A673 (cell line): Measurements from ENCODE around the gene KIAA1328. TPM values are rescaled to one million over a fixed set of nuclear protein-coding genes. Genes with fewer than 3 reads are reported as not detected.

ENCODE experiments used
- BruUV-seq: library from RNA; stranded (reverse); fragments of 400-500 nt; replicated peaks from 2 replicates; lab custom pipeline; 2021; lab: Mats Ljungman, UMichigan
- CTCF ChIA-PET: fragments of 300-600 bp; sonication (Branson Sonifier 250); formaldehyde crosslinking; loops from one replicate; lab custom pipeline; 2022; ENCODE audit warnings: antibody characterized with exemption; lab: Charles Lee
- POLR2A ChIA-PET: fragments of 300-600 bp; sonication (Branson Sonifier 250); formaldehyde crosslinking; loops from one replicate; lab custom pipeline; 2022; ENCODE audit warnings: antibody characterized with exemption; ENCODE audit not compliant: low non-redundant PET; lab: Charles Lee
- DNase-seq: peaks from one replicate; pipeline ENCODE4 v3.0.0-alpha.2; 2015; ENCODE audit warnings: low spot score
- H3K27ac ChIP-seq: fragments of 200-600 bp; sonication (generic); 2 replicates; pipeline ENCODE4 v1.5.1; 2016; ENCODE audit warnings: mixed run types, low read depth, mild to moderate bottlenecking, mixed read lengths, antibody characterized with exemption, low read length; ENCODE audit not compliant: poor library complexity, severe bottlenecking
- H3K27me3 ChIP-seq: fragments of 200-600 bp; sonication (generic); replicated peaks from 2 replicates; pipeline ENCODE4 v1.6.1; 2017; ENCODE audit warnings: mixed run types, low read depth, mild to moderate bottlenecking, mixed read lengths, antibody characterized with exemption, low read length; ENCODE audit not compliant: insufficient read depth, poor library complexity
- H3K36me3 ChIP-seq: fragments of 200-600 bp; sonication (generic); 2 replicates; pipeline ENCODE4 v1.6.1; 2016; ENCODE audit warnings: mixed run types, mild to moderate bottlenecking, mixed read lengths, antibody characterized with exemption, low read length; ENCODE audit not compliant: insufficient read depth, poor library complexity, severe bottlenecking
- H3K4me1 ChIP-seq: fragments of 200-600 bp; sonication (generic); 2 replicates; pipeline ENCODE4 v1.6.1; 2017; ENCODE audit warnings: mixed run types, mild to moderate bottlenecking, mixed read lengths, antibody characterized with exemption, low read length; ENCODE audit not compliant: insufficient read depth, poor library complexity, severe bottlenecking
- H3K4me3 ChIP-seq: fragments of 200-600 bp; sonication (generic); 2 replicates; pipeline ENCODE4 v1.5.1; 2016; ENCODE audit warnings: low read depth, mixed run types, mild to moderate bottlenecking, mixed read lengths, low read length; ENCODE audit not compliant: poor library complexity, severe bottlenecking
- H3K9me3 ChIP-seq: fragments of 200-600 bp; sonication (generic); 2 replicates; pipeline ENCODE4 v1.6.1; 2016; ENCODE audit warnings: mixed run types, low read depth, mild to moderate bottlenecking, mixed read lengths, antibody characterized with exemption, low read length; ENCODE audit not compliant: poor library complexity, severe bottlenecking
- CTCF ChIP-seq: fragments of 300-800, 200-600 bp; sonication (generic); conservative IDR thresholded peaks from 2 replicates; pipeline ENCODE4 v1.5.1; 2017; ENCODE audit warnings: low read depth, mild to moderate bottlenecking, antibody characterized with exemption, low read length, moderate library complexity, mixed read lengths
- EZH2 ChIP-seq: fragments of 200-600 bp; sonication (generic); IDR thresholded peaks from 2 replicates; pipeline ENCODE4 v1.6.1; 2017; ENCODE audit warnings: borderline replicate concordance, low read depth, mild to moderate bottlenecking, mixed read lengths, antibody characterized with exemption, low read length; ENCODE audit not compliant: poor library complexity, severe bottlenecking
- intact Hi-C: fragments of 100-400 bp; cut with micrococcal nuclease; formaldehyde crosslinking; loops from one replicate; pipeline ENCODE4 v1.10.0; 2022; ENCODE audit not compliant: unreplicated experiment
- total RNA-seq: library from RNA; stranded (reverse); gene quantifications from 2 replicates; pipeline ENCODE4 v1.2.3, GENCODE V29; 2021

Gene KIAA1328
- total RNA-seq, 1 experiment from 2014 or later, result 6.5 TPM

GRCh38 chr18:36821681-36822080, 7.2 kb upstream of the KIAA1328 start:
- POLR2A ChIA-PET, result no interaction called here
- no peak for DNase-seq
- no TSS peak for BruUV-seq
- CTCF ChIA-PET, result no interaction called here
- no peak overlapping the region for H3K27ac ChIP-seq
- intact Hi-C loops, result no loop called here
- H3K4me3 ChIP-seq, result no peak overlapping the region
- no peaks in the 10 kb centered on the region for H3K27me3 ChIP-seq
- H3K36me3 ChIP-seq, result peaks cover 17% of the 10 kb centered on the region
- no peaks in the 10 kb centered on the region for H3K9me3 ChIP-seq
- H3K4me1 ChIP-seq, result no peaks in the 10 kb centered on the region
- TF ChIP-seq EZH2, result no peak
- no peak for TF ChIP-seq CTCF

- intact Hi-C loops, result no loop called here
- no TSS peak for BruUV-seq
- CTCF ChIA-PET, result no interaction called here
- Histone ChIP-seq H3K27me3 (no peaks in the 10 kb centered on the region), H3K9me3 (no peaks in the 10 kb centered on the region), H3K27ac (no peak overlapping the region), H3K36me3 (no peaks in the 10 kb centered on the region), H3K4me1 (peaks cover 11% of the 10 kb centered on the region), H3K4me3 (no peak overlapping the region)
- no peak for DNase-seq
- TF ChIP-seq EZH2, result no peak
- no peak for TF ChIP-seq CTCF
- POLR2A ChIA-PET, result no interaction called here
These were observed 3.4 kb upstream of the KIAA1328 start for GRCh38 chr18:36825526-36825925.

GRCh38 chr18:36826556-36826955, 2.4 kb upstream of the KIAA1328 start:
- TF ChIP-seq EZH2 (no peak), CTCF (no peak)
- H3K4me3 ChIP-seq, result no peak overlapping the region
- no peak overlapping the region for H3K27ac ChIP-seq
- no peaks in the 10 kb centered on the region for H3K27me3 ChIP-seq
- DNase-seq, result no peak
- ChIA-PET CTCF (interaction anchor here (0.6 kb wide), 1 partner anchor 65 kb away, joined by 3 read pairs; no protein-coding TSS in a partner anchor), POLR2A (no interaction called here)
- H3K36me3 ChIP-seq, result no peaks in the 10 kb centered on the region
- peaks cover 12% of the 10 kb centered on the region for H3K4me1 ChIP-seq
- intact Hi-C loops, result no loop called here
- no peaks in the 10 kb centered on the region for H3K9me3 ChIP-seq
- BruUV-seq, result no TSS peak
